Esophagus muscularis mucosa (tissue), 4 donors: Measurements from ENCODE around the gene B4GALT5. TPM values are rescaled to one million over a fixed set of nuclear protein-coding genes. Genes with fewer than 3 reads are reported as not detected.

Source experiments
- DNase-seq: peaks from one replicate; pipeline ENCODE4 v3.0.0-alpha.2; 2017; ENCODE audit errors: extremely low spot score
- H3K27ac ChIP-seq, 4 donors: fragments of 200-600 bp; sonication (generic); replicated peaks in 1 of 4; 1 replicate in 3 of 4; 2 replicates in 1 of 4; pipeline ENCODE4 v1.5.1; 2016 to 2019; ENCODE audit warnings: mild to moderate bottlenecking in 1 of 4
- H3K27me3 ChIP-seq, 4 donors: fragments of 200-600 bp; sonication (generic); one replicate each; pipeline versions ENCODE4 v1.5.1 to v1.6.0; 2016 to 2019
- H3K36me3 ChIP-seq, 4 donors: fragments of 200-600 bp; sonication (generic); one replicate each; pipeline ENCODE4 v1.5.1; 2016 to 2019
- H3K4me1 ChIP-seq, 4 donors: fragments of 200-600 bp; sonication (generic); one replicate each; pipeline ENCODE4 v1.5.1; 2016 to 2019
- H3K4me3 ChIP-seq, 4 donors: fragments of 200-600 bp; sonication (generic); 1 replicate in 2 of 4; 2 replicates in 2 of 4; pipeline ENCODE4 v1.5.1; 2016 to 2019; ENCODE audit warnings: mild to moderate bottlenecking in 4 of 4, moderate library complexity in 1 of 4
- H3K9me3 ChIP-seq, 4 donors: fragments of 200-600 bp; sonication (generic); 1 replicate in 3 of 4; 2 replicates in 1 of 4; pipeline ENCODE4 v1.5.1; 2016 to 2019
- EP300 ChIP-seq: sonication (generic); formaldehyde crosslinking; IDR thresholded peaks from one replicate; pipeline ENCODE4 v1.6.1; 2017; ENCODE audit warnings: antibody characterized with exemption
- POLR2A ChIP-seq: fragments of 450-650 bp; IDR thresholded peaks from one replicate; pipeline ENCODE4 v1.6.1; 2017; ENCODE audit warnings: antibody characterized with exemption, moderate library complexity, mild to moderate bottlenecking, low read depth
- POLR2AphosphoS5 ChIP-seq, 2 donors: sonication (generic); formaldehyde crosslinking; IDR thresholded peaks; one replicate each; pipeline ENCODE4 v1.6.1; 2017; ENCODE audit warnings: antibody characterized with exemption in 2 of 2
- WGBS: methylation state at CpG from one replicate; pipeline ENCODE4 v1.1.5; 2018; 5-methylcytosine and 5-hydroxymethylcytosine counted together
- intact Hi-C: fragments of 100-400 bp; cut with DNase I; formaldehyde crosslinking; loops from one replicate; pipeline ENCODE4 v1.15.1; 2023
- total RNA-seq, 4 donors: library from RNA; depleted of rRNA; stranded (reverse); fragments of >200 nt; gene quantifications; one replicate each; pipeline versions ENCODE4 v1.1.0 to v1.2.1, GENCODE V29; 2016
- TF ChIP-seq, protein P1 (sequence below), 3 experiments: fragments of 200-600 bp in 2 of 3; fragments of 450-650 bp in 1 of 3; sonication (generic) in 2 of 3; IDR thresholded peaks; one replicate each; pipeline ENCODE4 v1.5.1; 2017 to 2019; ENCODE audit warnings: antibody characterized with exemption in 3 of 3, mild to moderate bottlenecking in 2 of 3, moderate library complexity in 1 of 3

B4GALT5 gene
- total RNA-seq, 4 donors from 2014 or later = 23.3 to 51.2 (median 37.1) TPM

DNA sequence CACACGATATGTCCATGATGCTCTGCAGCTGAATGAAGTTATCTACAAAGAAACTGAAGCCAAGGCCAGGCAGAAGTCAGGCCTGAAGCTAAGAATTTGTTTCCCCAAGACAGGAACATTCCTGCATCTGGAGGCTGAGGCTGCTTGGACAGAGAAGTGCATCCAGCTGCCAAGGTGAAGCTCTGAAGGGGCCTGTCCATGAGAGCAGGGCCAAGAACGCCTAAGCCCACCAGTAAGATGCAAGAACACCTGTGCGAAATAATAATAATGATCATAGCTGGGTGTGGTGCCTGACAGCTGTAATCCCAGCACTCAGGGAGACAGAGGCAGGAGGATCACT is 37.7 kb upstream of the B4GALT5 start:
- TF ChIP-seq, protein P1, sequence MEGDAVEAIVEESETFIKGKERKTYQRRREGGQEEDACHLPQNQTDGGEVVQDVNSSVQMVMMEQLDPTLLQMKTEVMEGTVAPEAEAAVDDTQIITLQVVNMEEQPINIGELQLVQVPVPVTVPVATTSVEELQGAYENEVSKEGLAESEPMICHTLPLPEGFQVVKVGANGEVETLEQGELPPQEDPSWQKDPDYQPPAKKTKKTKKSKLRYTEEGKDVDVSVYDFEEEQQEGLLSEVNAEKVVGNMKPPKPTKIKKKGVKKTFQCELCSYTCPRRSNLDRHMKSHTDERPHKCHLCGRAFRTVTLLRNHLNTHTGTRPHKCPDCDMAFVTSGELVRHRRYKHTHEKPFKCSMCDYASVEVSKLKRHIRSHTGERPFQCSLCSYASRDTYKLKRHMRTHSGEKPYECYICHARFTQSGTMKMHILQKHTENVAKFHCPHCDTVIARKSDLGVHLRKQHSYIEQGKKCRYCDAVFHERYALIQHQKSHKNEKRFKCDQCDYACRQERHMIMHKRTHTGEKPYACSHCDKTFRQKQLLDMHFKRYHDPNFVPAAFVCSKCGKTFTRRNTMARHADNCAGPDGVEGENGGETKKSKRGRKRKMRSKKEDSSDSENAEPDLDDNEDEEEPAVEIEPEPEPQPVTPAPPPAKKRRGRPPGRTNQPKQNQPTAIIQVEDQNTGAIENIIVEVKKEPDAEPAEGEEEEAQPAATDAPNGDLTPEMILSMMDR (IDR thresholded peaks at IDR 0.05) = no peak
- TF ChIP-seq EP300 (no peak), POLR2AphosphoS5 (IDR thresholded peaks at IDR 0.05) (no peak), POLR2A (no peak)
- Histone ChIP-seq H3K9me3 (no peaks in the 10 kb centered on the region), H3K4me3 (no peak overlapping the region), H3K4me1 (peaks cover 18 to 36% (median 28%) of the 10 kb centered on the region in 4 donors), H3K27me3 (no peaks in the 10 kb centered on the region), H3K36me3 (no peaks in the 10 kb centered on the region), H3K27ac (peak overlapping the region in 1 of 4 donors; percentile 20)
- intact Hi-C loops = no loop called here
- WGBS = 58% methylated on average over 3 of the region's 3 CpGs
- DNase-seq = no peak

DNA sequence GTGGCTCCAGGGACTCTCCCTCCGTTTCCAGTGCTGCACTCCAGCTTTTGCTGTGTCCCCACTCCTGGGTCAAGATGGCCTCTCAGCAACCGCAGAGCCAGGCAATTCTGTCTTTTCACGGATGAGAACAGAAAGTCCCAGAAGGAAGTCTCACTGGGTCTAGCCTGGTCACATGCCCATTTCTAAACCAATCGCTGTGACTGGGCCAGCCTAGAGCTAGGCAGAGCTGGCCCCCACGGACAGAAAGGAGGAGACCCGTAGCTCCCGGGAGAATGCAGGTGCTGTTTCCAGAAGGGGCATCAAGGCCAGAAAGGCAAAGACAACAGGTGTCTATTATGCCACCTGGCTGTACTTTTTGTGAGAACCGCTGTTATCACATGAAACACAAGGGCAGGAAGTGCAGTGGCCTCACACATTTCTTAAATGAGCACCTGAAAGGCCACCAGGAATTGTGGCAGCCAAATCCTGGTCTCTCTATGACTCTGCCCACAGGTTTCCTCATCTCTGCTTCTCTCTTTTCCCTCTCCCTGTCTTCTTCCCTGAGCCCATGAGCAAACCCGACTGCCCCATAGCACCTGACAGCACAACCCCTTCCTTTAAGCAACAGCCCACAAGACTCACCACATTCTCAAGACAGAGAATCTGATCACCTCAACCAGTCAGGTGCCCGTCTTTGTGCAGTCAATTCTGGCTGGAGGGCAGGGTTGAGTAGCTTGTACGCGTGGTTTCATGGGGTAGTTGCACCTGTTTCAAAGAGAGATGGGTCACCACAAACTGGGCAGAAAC is 37.1 kb upstream of the B4GALT5 start:
- no peak for DNase-seq
- H3K27ac ChIP-seq = peak overlapping the region in 1 of 4 donors; percentile 20
- no peak overlapping the region for H3K4me3 ChIP-seq
- H3K9me3 ChIP-seq = no peaks in the 10 kb centered on the region
- no peaks in the 10 kb centered on the region for H3K36me3 ChIP-seq
- intact Hi-C loops = no loop called here
- 73% methylated on average over 11 of the region's 12 CpGs for WGBS
- peaks cover 18 to 36% (median 28%) of the 10 kb centered on the region in 4 donors for H3K4me1 ChIP-seq
- no peaks in the 10 kb centered on the region for H3K27me3 ChIP-seq
- TF ChIP-seq, protein P1 (IDR thresholded peaks at IDR 0.05) = no peak
- TF ChIP-seq POLR2AphosphoS5 (IDR thresholded peaks at IDR 0.05) (no peak), EP300 (no peak), POLR2A (no peak)

DNA sequence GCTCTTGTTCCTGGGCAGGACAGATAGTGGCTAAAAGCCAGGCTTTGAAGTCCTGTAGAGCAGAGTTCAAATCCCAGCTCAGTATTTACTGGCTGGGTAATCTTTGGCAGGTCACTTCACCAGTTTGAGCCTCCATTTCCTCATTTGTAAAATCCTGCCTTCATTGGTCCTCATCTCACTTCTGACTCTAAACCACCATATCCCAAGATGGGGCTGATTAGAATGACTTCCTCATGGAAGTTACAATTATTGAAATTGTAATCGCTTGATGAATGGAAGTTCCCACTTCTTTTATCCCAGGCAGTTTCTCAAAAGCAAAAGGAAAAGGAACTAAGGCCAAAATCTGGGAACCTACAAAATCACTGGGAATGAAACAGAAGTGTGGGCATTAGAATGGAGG is 35.9 kb upstream of the B4GALT5 start:
- Histone ChIP-seq H3K27ac (no peak overlapping the region), H3K36me3 (no peaks in the 10 kb centered on the region), H3K4me1 (peaks cover 18 to 36% (median 28%) of the 10 kb centered on the region in 4 donors), H3K9me3 (no peaks in the 10 kb centered on the region), H3K27me3 (no peaks in the 10 kb centered on the region), H3K4me3 (no peak overlapping the region)
- TF ChIP-seq POLR2AphosphoS5 (IDR thresholded peaks at IDR 0.05) (no peak), EP300 (no peak), POLR2A (no peak)
- TF ChIP-seq, protein P1 (IDR thresholded peaks at IDR 0.05) = no peak
- WGBS = 79% methylated on average over 1 of the region's 1 CpG
- intact Hi-C loops = no loop called here
- DNase-seq = no peak

DNA sequence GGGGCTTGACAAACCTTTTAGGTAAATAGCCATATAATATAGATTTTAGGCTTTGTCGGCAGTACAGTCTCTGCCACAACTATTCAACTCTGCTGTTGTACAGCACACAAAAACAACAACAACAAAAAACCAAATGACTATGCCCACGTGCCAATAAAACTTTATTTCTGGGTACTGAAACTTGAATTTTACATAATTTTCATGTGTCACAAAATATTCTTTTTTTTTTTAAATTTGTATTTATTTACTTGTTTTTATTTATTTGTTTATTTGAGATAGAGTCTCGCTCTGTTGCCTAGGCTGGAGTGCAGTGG is 34.8 kb upstream of the B4GALT5 start:
- H3K27me3 ChIP-seq = no peaks in the 10 kb centered on the region
- intact Hi-C loops = no loop called here
- no peak overlapping the region for H3K4me3 ChIP-seq
- TF ChIP-seq POLR2A (no peak), EP300 (no peak), POLR2AphosphoS5 (IDR thresholded peaks at IDR 0.05) (no peak)
- TF ChIP-seq, protein P1 (IDR thresholded peaks at IDR 0.05) = no peak
- peak overlapping the region; percentile 73 to 87 (median 77) for H3K27ac ChIP-seq
- no peak for DNase-seq
- H3K36me3 ChIP-seq = no peaks in the 10 kb centered on the region
- H3K4me1 ChIP-seq = peaks cover 18 to 36% (median 28%) of the 10 kb centered on the region in 4 donors
- H3K9me3 ChIP-seq = no peaks in the 10 kb centered on the region
- 92% methylated on average over 3 of the region's 3 CpGs for WGBS
